Measurements from ENCODE around the gene TMEM43. TPM values are rescaled to one million over a fixed set of nuclear protein-coding genes. Genes with fewer than 3 reads are reported as not detected.

The TMEM43 gene
- total RNA-seq, 1 donor from 2014 or later, result 86.3 TPM

DNA sequence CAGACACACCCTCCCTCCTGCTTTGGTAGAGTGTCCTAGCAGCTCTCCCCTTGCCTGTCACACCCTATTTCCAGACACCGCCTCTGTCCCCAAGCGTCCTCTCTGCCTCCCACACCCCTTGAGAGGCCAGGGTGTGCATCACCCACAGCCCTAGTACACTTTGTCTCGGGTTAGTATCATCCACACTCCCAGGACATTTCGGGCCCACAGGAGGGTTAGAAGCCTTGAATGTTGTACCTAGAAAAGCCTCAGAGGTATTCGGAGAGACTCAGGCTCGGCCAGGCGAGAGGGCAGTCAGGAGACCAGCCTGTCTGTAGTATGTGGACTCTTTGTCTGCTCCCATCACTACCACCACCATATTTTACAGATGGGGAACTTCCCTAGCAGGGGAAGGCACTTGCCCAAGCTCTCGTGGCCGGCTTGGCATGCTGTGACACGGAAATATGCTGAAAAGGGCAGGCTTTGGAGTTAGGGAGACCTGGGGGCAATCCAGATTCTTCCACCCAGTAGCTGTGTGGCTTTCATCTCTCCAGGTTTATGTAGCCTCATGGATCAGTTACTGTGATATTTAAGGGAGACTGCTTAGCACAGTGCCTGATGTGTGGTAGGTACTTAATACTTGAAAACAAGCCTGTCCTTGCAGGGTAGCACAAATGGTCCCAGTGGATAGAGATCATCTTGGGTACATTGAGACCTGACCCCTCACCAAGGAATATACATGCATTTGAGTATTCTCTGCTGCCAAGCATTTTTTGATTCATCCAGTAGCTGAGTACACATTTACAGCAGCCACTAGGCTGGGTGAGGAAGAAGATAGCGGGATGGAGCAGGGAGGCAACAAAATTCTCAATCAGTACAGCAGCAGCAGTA, 1.4 kb downstream of the TMEM43 start:
- H3K4me3 ChIP-seq, result peak overlapping the region; percentile 96
- ATAC-seq, result no peak
- no peaks in the 10 kb centered on the region for H3K9me3 ChIP-seq
- peaks cover 30% of the 10 kb centered on the region for H3K4me1 ChIP-seq
- TF ChIP-seq, protein P1, sequence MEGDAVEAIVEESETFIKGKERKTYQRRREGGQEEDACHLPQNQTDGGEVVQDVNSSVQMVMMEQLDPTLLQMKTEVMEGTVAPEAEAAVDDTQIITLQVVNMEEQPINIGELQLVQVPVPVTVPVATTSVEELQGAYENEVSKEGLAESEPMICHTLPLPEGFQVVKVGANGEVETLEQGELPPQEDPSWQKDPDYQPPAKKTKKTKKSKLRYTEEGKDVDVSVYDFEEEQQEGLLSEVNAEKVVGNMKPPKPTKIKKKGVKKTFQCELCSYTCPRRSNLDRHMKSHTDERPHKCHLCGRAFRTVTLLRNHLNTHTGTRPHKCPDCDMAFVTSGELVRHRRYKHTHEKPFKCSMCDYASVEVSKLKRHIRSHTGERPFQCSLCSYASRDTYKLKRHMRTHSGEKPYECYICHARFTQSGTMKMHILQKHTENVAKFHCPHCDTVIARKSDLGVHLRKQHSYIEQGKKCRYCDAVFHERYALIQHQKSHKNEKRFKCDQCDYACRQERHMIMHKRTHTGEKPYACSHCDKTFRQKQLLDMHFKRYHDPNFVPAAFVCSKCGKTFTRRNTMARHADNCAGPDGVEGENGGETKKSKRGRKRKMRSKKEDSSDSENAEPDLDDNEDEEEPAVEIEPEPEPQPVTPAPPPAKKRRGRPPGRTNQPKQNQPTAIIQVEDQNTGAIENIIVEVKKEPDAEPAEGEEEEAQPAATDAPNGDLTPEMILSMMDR (IDR thresholded peaks at IDR 0.05), result no peak
- intact Hi-C loops (cut with DNase I), result loop anchor here (10.0 kb wide), 1 partner anchor 231 kb away; no protein-coding TSS in a partner anchor
- peaks cover 29% of the 10 kb centered on the region for H3K36me3 ChIP-seq
- DNase-seq, result no peak
- H3K27me3 ChIP-seq, result no peaks in the 10 kb centered on the region
- peak overlapping the region; percentile 98 for H3K27ac ChIP-seq

DNA sequence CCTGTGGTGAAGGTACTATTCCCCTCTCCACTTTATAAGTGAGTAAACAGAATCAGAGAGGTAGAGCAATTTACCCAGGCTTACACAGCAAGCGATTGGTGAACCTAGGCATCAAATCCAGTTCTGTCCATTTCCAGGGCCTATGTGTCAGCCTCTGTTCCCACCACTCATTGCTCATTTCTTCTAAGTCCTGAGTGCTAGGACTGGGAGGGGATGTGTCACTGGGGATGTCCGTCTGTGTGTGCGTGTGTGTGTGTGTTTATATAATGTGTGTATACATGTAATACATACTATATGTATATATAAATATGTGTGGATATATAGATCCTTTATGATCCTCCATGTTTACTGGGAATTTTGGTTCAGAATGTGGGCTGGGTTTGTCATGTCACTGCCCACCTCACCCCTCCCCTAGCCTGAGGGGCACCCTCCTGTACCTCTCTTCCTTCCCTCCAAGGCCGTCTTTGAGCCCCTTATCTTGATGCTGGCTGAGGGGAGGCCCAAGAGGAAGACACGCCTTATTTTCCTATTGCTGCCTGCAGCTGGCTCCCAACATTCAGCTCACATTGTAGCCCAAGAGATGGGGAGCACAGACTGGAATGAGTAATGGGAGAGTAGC, 2.1 kb downstream of the TMEM43 start:
- H3K36me3 ChIP-seq, result peaks cover 32% of the 10 kb centered on the region
- no peaks in the 10 kb centered on the region for H3K9me3 ChIP-seq
- TF ChIP-seq, protein P1 (IDR thresholded peaks at IDR 0.05), result no peak
- intact Hi-C loops (cut with DNase I), result loop anchor here (10.0 kb wide), 1 partner anchor 232 kb away; no protein-coding TSS in a partner anchor
- peak overlapping the region; percentile 96 for H3K4me3 ChIP-seq
- H3K4me1 ChIP-seq, result peaks cover 30% of the 10 kb centered on the region
- no peak for ATAC-seq
- no peak for DNase-seq
- H3K27ac ChIP-seq, result peak overlapping the region; percentile 98
- H3K27me3 ChIP-seq, result no peaks in the 10 kb centered on the region

DNA sequence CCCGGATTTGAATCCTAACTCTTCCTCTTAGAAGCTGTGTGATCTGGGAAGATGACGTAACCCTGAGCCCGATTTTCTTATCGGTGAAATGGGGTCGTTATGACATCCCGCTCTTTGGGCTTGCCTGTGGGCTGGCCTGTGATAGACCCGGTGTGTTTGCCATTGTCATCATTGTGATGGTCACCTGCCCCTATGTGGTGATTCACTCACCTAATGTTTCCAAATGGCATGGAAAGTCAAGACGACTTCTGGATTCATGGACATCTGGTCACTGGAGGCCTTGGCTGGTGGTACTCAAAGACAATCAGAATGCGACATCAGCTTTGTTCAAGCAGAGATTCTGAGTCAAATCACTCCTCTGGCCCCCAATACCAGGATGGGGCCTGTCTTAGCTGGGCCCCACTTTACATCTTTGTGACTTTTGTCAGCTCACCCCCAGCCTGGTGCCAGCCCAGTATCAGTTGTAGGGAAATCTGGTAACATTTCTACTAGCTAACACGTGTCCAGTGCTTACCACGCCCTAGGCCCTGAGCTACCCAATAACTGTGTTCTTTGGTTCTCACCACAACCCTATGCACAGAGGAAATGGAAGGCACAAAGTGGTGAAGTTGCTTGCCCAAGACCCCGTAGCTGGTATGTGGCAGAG, 2.8 kb downstream of the TMEM43 start:
- H3K27ac ChIP-seq, result no peak overlapping the region
- no peak for ATAC-seq
- no peak overlapping the region for H3K4me3 ChIP-seq
- H3K4me1 ChIP-seq, result peaks cover 30% of the 10 kb centered on the region
- H3K9me3 ChIP-seq, result no peaks in the 10 kb centered on the region
- no peak for DNase-seq
- intact Hi-C loops (cut with DNase I), result loop anchor here (10.0 kb wide), 1 partner anchor 233 kb away; no protein-coding TSS in a partner anchor
- H3K27me3 ChIP-seq, result no peaks in the 10 kb centered on the region
- peaks cover 34% of the 10 kb centered on the region for H3K36me3 ChIP-seq
- TF ChIP-seq, protein P1 (IDR thresholded peaks at IDR 0.05), result no peak

DNA sequence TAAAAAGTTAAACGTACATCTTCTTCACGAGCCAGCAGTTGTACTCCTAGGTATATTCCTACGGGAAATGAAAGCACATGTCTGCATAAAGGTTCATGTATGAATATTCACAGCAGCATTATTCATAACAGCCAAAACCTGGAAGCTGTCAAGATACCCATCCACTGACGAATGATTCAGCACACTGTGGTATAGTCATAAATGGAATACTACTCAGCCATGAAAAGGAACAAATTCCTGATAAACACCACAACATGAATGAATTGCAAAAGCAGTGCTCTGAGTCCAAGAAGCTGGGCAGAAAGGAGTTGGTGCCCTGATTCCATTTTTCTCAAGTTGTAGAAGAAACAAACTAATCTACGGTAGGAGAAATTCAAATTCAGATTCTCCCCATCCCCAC, 3.9 kb downstream of the TMEM43 start:
- TF ChIP-seq, protein P1 (IDR thresholded peaks at IDR 0.05), result no peak
- Histone ChIP-seq H3K36me3 (peaks cover 45% of the 10 kb centered on the region), H3K27me3 (no peaks in the 10 kb centered on the region), H3K27ac (no peak overlapping the region), H3K9me3 (no peaks in the 10 kb centered on the region), H3K4me3 (no peak overlapping the region), H3K4me1 (peaks cover 20% of the 10 kb centered on the region)
- intact Hi-C loops (cut with DNase I), result loop anchor here (10.0 kb wide), 1 partner anchor 234 kb away; no protein-coding TSS in a partner anchor
- DNase-seq (no peak), ATAC-seq (no peak)

DNA sequence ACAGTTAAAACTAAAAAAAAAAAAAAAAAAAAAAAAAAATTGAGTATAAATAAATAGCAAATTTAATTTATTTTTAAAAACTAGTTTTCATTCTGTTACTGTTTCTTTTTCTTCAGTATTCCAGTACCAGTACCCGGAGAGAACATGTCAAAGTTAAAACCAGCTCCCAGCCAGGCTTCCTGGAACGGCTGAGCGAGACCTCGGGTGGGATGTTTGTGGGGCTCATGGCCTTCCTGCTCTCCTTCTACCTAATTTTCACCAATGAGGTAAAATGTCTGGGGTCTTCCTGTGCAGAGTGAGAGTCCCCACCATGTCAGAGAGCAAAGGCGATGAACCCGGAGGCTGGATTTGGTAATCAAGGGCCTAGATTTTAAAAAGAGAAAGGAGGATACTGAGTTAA, 4.4 kb downstream of the TMEM43 start:
- Histone ChIP-seq H3K9me3 (no peaks in the 10 kb centered on the region), H3K4me1 (peaks cover 18% of the 10 kb centered on the region), H3K4me3 (no peak overlapping the region), H3K27ac (no peak overlapping the region), H3K27me3 (no peaks in the 10 kb centered on the region), H3K36me3 (peaks cover 51% of the 10 kb centered on the region)
- DNase-seq (no peak), ATAC-seq (no peak)
- TF ChIP-seq, protein P1 (IDR thresholded peaks at IDR 0.05), result no peak
- intact Hi-C loops (cut with DNase I), result loop anchor here (10.0 kb wide), 1 partner anchor 234 kb away; no protein-coding TSS in a partner anchor
